Stimulated activated memory B cell treated with anti-CD40 and anti-IgM and Interleukin-4, amounts not matched to agents 10 μg/mL and 1 μg/mL and 100 μg/mL, for 72 hours (primary cell): ENCODE measurements around the gene CNBP.

ENCODE experiments used
- ATAC-seq: fragments of 150-1000 bp; cut with Tn5 transposase; 2 replicates; pipeline ENCODE4 v1.10.0; 2021
- H3K27ac Mint-ChIP-seq: one replicate; pipeline ENCODE4 v1.8.0; 2022; ENCODE audit warnings: mild to moderate bottlenecking, mixed read lengths
- H3K27me3 Mint-ChIP-seq: one replicate; pipeline ENCODE4 v1.8.0; 2022; ENCODE audit warnings: mixed read lengths
- H3K36me3 Mint-ChIP-seq: one replicate; pipeline ENCODE4 v1.8.0; 2022; ENCODE audit warnings: mixed read lengths
- H3K4me1 Mint-ChIP-seq: one replicate; pipeline ENCODE4 v1.8.0; 2022; ENCODE audit warnings: mixed read lengths
- H3K4me3 Mint-ChIP-seq: one replicate; pipeline ENCODE4 v1.8.0; 2022; ENCODE audit warnings: mild to moderate bottlenecking, moderate library complexity, mixed read lengths
- H3K9me3 Mint-ChIP-seq: one replicate; pipeline ENCODE4 v1.8.0; 2022; ENCODE audit warnings: mixed read lengths

CNBP gene

DNA sequence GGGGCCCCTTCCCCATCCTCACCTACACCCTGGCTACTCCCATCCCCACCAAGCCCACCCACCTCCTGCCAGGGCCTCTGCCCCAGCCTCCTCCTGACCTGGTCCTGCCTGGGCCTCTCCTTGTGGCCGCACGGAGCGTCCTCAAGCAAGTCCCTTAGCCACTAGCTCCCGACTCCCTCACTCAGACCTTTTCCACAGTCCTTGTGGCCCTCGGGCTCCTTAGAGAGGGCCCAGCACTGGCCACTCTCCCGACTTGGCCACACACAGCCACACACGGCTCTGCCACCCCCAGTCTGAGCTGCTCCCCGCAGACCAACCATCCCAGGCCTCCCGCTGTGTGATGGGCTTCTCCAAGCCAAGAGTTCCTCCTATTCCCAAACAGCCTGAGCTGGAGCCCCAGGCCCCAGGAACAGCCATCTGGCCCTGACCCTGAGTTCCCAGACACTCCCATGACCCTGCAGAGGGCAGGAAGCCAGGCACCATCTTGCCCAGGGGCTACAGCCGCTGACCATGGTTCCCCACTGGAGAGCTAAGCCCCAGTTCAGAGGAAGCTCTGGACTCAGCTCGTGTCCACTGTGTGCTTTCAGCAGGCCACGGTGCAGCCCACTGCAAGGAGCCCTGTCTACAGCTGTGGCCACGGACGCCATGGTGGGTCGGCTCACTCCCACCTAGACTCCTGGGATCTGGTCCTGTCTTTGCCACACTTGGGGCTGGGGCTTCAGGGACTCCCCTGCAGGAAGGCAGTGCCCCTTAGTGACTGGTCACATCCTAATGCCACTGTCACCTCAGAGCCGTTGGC lies 55.1 kb downstream of the CNBP start:
- Mint-ChIP-seq H3K27me3 (no peaks in the 10 kb centered on the region), H3K4me1 (peaks cover 2% of the 10 kb centered on the region), H3K4me3 (no peak overlapping the region), H3K9me3 (no peaks in the 10 kb centered on the region), H3K36me3 (peaks cover 57% of the 10 kb centered on the region), H3K27ac (no peak overlapping the region)
- no peak for ATAC-seq

DNA sequence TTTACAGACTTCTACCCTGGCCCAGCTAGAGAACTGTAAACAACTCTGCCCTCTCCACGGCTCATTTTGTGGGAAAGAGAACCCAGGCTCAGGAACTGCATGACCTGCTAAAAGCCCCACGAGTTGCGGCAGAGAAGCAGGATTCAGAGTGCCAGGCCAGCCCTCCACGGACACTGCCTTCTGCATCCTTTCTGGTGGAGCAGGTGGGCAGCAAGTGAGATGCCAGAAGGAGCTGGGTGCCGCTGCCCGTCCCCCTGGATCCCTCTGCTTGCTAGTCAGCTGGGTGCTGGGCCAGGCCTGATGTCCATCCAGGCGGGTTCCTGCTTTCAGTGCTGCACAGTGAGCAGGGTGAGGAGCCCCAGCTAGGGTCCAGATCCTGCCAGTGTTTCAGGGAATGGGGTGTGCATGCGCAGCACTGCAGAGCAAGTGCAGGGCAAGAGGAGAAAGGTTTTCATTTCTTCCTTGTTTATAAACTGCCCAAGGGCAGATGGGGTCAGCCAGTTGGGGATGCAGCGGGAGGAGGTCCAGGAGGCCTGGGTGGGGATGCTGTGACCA lies 56.9 kb downstream of the CNBP start:
- Mint-ChIP-seq H3K9me3 (no peaks in the 10 kb centered on the region), H3K4me3 (no peak overlapping the region), H3K4me1 (peaks cover 20% of the 10 kb centered on the region), H3K27ac (no peak overlapping the region), H3K27me3 (no peaks in the 10 kb centered on the region), H3K36me3 (peaks cover 41% of the 10 kb centered on the region)
- ATAC-seq: no peak

DNA sequence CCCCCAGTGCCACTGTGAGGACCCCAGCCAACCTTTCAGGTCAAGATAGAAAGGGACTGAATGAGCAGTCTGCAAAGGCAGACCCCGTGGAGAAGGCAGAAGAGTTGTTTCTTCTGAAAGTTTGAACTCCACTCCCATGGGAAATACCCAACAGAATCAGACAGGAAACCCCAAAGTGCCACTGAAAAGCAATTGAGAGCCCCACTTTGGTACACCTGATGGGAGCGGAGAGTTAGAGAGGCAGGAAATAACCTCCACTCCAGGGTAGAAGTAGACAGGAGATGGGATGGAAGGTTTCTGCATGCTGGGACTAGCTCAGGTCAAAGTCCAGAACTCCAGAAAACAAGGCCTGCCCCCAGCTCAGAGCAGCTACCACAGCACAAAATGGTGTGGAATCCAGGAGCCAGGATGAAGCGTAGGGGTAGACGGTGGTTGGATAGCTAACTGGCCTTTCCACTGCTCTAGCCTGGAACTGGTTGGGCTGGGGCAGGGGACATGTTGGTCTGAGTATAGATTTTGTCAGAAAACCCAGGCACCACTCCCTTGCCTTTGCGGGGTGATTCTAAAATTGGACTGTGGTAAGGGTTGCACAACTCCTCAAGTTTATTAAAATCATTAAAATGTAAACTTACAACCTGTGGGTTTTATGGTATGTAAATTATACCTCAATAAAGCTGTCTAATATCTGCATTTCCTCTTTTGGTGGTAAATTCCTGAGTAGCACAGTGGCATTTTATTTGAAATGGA lies 60.2 kb downstream of the CNBP start:
- ATAC-seq: no peak
- Mint-ChIP-seq H3K9me3 (no peaks in the 10 kb centered on the region), H3K27me3 (no peaks in the 10 kb centered on the region), H3K4me1 (peaks cover 43% of the 10 kb centered on the region), H3K36me3 (peaks cover 9% of the 10 kb centered on the region), H3K4me3 (no peak overlapping the region), H3K27ac (no peak overlapping the region)

DNA sequence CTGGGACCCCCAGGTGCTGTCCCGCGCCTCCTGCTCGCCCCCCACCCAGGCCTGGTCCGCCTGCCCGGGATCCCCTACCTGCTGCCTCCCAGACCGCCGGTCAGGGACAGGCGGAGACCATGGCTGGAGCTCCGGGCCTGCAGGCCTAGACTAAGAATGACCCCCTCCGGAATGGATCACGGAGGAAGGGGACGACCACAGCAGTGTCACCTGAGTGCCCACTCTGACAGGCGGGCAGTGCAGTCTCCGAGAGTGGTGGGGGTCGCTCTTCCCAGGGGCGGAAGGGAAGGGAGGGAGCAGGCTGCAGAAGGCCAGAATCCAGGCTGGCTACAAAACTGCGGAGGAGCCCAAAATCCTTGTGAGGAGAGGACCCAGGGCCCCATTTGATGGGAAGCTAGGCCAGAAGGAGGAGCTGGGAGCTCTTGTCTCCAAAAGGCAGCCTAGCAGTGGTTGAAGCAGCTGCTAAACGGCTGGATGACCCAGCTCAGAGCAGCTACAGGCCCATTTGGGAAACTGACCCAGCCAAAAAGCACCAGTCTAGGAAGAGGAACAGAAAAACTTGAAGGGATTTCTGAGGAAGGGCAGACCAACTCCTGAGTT lies 61.2 kb downstream of the CNBP start:
- Mint-ChIP-seq H3K9me3 (no peaks in the 10 kb centered on the region), H3K27ac (peak overlapping the region; percentile 78), H3K27me3 (no peaks in the 10 kb centered on the region), H3K4me3 (peak overlapping the region; percentile 80), H3K4me1 (peaks cover 52% of the 10 kb centered on the region), H3K36me3 (peaks cover 11% of the 10 kb centered on the region)
- no peak for ATAC-seq

DNA sequence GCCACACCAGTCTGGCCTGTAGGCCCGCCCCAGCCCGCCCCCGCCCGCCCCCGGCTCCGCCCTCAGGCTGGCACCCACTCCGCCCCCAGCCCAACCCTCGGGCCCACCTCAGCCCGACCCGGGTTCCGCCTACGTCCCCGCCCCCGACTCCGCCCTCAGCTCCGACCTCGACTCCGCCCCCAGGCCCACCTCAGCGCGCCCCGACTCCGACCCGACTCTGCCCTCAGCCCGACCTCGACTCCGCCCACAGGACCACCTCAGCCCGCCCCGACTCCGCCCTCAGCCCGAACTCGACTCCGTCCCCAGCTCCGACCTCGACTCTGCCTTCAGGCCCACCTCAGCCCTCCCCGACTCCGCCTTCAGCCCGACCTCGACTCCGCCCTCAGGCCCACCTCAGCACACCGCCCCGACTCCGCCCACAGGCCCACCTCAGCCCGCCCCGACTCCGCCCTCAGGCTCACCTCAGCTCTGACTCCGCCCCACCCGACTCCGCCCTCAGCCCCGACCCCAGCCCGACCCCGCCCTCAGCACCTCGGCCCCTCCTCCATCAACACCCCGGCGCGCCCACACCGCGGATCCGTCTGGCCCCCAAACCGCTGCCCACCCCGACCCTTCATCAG lies 61.8 kb downstream of the CNBP start, which contains the start of gene RAB43:
Gene RAB43 (minus strand): TSS at position 13 of the 620 bp plus-strand sequence. CDS start 315 bp downstream, outside the sequence.
- H3K27me3 Mint-ChIP-seq: no peaks in the 10 kb centered on the region
- ATAC-seq: peak; percentile 76
- H3K36me3 Mint-ChIP-seq: peaks cover 13% of the 10 kb centered on the region
- H3K4me1 Mint-ChIP-seq: peaks cover 52% of the 10 kb centered on the region
- peak within 1 kb of the TSS; percentile 82 for H3K4me3 Mint-ChIP-seq
- no peaks in the 10 kb centered on the region for H3K9me3 Mint-ChIP-seq
- H3K27ac Mint-ChIP-seq: peak within 1 kb of the TSS; percentile 78

DNA sequence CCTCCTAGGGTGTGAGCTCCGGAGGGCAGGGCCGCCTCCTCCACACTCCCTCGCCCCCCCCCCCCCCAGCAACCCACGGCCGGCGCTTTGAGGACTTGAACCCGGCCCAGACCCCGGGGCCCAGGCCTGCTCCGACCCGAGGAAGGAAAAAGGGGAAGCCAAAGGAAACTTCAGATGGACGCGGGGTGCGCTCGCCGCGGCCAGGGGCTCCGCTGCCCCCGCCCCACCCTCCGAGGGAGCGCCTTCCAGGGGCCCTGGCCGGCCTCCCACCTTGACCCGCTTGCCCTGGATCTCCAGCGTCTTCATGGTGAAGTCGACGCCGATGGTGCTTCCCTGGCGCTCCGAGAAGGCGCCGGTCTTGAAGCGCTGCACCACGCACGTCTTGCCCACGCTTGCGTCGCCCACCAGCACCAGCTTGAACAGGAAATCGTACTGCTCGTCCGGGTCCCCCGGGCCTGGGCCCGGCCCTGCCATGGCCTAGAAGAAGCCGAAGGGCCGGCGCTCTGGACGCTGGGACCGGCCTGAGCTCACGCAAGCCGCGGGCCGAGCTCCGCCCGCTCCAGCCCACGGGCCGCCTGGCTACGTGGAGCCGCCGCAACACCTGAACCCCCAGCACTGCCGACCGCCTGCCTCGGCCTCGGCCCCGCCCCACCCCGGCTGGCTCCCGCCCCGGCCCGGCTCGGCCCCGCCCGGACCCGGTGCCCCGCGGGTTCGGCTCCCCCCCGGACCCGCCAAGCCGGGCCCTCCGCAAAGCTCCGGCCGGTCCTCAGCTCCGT lies 62.5 kb downstream of the CNBP start:
- Mint-ChIP-seq H3K4me3 (peak overlapping the region; percentile 82), H3K27me3 (no peaks in the 10 kb centered on the region), H3K9me3 (no peaks in the 10 kb centered on the region), H3K36me3 (peaks cover 18% of the 10 kb centered on the region), H3K27ac (peak overlapping the region; percentile 78), H3K4me1 (peaks cover 52% of the 10 kb centered on the region)
- peak; percentile 54 for ATAC-seq

DNA sequence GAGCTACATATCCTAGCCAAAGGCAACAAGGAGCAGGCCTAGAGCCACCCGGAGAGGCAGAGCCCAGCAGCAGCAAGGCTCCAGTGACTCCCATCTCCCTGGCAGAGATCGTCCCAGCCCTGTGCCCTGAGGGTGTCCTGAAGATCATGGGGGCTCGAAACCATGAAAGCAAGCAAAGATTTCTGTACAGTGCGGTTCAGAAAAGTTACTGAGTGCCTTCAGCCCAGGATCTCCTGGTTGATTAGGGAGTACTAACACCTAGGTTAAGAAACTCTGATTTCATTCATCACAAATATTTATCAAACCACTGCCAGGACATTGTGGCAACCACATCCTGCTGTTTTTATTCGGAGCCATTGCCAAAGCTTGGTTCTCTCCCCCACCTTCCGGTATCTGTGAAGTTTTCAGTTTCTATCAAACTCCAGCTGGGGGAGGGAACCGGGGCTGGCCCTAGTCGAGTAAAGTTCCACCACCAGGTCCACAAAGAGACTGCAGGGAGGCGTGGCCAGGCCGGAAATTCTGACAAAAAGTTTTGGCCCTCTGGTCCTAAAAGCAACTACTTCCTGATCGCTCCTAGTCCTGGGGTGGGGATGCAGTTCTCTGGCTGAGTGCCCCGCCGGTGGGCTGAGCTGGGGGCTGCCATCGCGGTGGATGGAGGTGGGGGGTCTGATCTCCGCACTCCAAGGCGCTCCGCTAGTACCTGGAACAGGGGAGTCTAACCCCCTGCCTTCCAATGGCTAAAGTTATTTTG lies 63.3 kb downstream of the CNBP start:
- Mint-ChIP-seq H3K9me3 (no peaks in the 10 kb centered on the region), H3K36me3 (peaks cover 15% of the 10 kb centered on the region), H3K27ac (peak overlapping the region; percentile 78), H3K4me1 (peaks cover 52% of the 10 kb centered on the region), H3K4me3 (peak overlapping the region; percentile 82), H3K27me3 (no peaks in the 10 kb centered on the region)
- ATAC-seq: peak; percentile 87

DNA sequence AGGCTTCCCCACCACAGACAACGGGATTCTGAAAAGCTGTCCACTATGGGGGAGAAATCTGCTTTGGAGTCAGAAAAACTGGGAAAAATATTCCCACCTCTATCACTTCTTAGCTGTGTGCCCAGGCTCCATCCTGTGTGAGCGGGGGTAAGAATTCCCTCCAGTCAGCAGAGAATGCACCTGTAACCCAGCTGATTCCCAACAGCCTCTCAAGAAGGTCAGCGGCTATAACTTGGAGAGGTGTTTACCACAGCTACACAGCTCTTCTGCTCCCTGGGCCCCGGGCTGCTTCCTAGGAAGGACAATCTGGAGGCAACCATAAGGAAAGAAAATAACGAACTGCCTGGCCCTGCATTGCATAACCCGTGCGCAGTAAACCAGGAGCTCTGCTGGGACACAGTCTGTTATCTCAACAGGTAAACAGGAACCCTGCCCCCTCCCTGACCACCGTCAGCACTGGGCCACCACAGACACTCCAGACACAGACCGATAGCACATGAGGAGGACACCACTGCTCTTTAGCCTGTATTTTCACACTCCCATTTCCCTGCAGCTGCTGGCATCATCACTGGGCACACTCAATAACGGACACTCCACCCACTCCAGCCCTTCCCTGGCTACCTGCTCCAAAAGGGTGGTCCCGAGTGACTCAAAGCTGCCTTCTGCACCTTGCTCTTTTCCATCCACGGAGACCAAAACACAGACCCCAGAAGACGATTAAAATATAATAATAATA lies 64.2 kb downstream of the CNBP start:
- H3K27ac Mint-ChIP-seq: peak overlapping the region; percentile 78
- peaks cover 14% of the 10 kb centered on the region for H3K36me3 Mint-ChIP-seq
- H3K9me3 Mint-ChIP-seq: no peaks in the 10 kb centered on the region
- peaks cover 52% of the 10 kb centered on the region for H3K4me1 Mint-ChIP-seq
- H3K27me3 Mint-ChIP-seq: no peaks in the 10 kb centered on the region
- peak overlapping the region; percentile 82 for H3K4me3 Mint-ChIP-seq
- ATAC-seq: no peak

DNA sequence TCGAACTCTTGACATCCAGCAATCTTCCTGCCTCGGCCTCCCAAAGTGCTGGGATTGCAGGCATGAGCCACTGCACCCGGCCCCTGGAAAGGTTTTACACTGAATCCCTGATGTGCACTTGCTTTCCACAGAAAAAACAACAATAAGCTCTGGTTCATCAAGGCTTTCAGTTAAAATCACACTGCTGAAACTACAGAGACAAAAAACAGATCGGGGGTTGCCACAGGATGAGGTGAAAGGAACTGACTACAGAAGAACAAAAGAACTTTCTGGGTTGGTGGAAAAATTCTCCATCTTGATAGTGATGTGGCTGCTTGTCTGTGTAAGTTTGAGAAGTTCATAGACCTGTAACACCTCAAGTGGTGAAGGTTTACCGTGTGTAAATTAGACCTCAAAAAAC lies 65.0 kb downstream of the CNBP start:
- Mint-ChIP-seq H3K27ac (no peak overlapping the region), H3K4me1 (peaks cover 52% of the 10 kb centered on the region), H3K36me3 (peaks cover 14% of the 10 kb centered on the region), H3K27me3 (no peaks in the 10 kb centered on the region), H3K9me3 (no peaks in the 10 kb centered on the region), H3K4me3 (no peak overlapping the region)
- ATAC-seq: no peak
